ENCODE data around the gene ATP6V1F.

The ATP6V1F gene

GRCh38 chr7:128835790-128836641 is 26.6 kb upstream of the ATP6V1F start:
- no peak for DNase-seq

GRCh38 chr7:128836729-128837348 is 25.8 kb upstream of the ATP6V1F start:
- DNase-seq, result no peak

- no peak for DNase-seq
Measured at GRCh38 chr7:128837521-128837921, 25.1 kb upstream of the ATP6V1F start.

- DNase-seq, result no peak
Measured at GRCh38 chr7:128838109-128838779, 24.4 kb upstream of the ATP6V1F start.

GRCh38 chr7:128838981-128839731 is 23.5 kb upstream of the ATP6V1F start:
- DNase-seq, result no peak

- no peak for DNase-seq
Measured at GRCh38 chr7:128839751-128840177, 22.9 kb upstream of the ATP6V1F start.

- DNase-seq, result no peak
Measured at GRCh38 chr7:128840326-128841170, 22.1 kb upstream of the ATP6V1F start.

- DNase-seq, result no peak
Measured at GRCh38 chr7:128841171-128841690, 21.4 kb upstream of the ATP6V1F start.

GRCh38 chr7:128841921-128842673 is 20.6 kb upstream of the ATP6V1F start:
- DNase-seq, result no peak

GRCh38 chr7:128842674-128843641 is 19.7 kb upstream of the ATP6V1F start:
- DNase-seq, result no peak

GRCh38 chr7:128843938-128844621 is 18.6 kb upstream of the ATP6V1F start:
- DNase-seq, result no peak

GRCh38 chr7:128844777-128845311 is 17.8 kb upstream of the ATP6V1F start:
- DNase-seq, result no peak

- DNase-seq, result no peak
Measured at GRCh38 chr7:128845475-128845874, 17.2 kb upstream of the ATP6V1F start.

- no peak for DNase-seq
Measured at GRCh38 chr7:128845987-128846386, 16.7 kb upstream of the ATP6V1F start.

GRCh38 chr7:128846781-128847444 is 15.7 kb upstream of the ATP6V1F start:
- DNase-seq, result no peak

- no peak for DNase-seq
Measured at GRCh38 chr7:128847721-128848211, 14.9 kb upstream of the ATP6V1F start.

GRCh38 chr7:128848289-128849155 is 14.1 kb upstream of the ATP6V1F start:
- no peak for DNase-seq
